H9 (cell line): Measurements from ENCODE around the gene SLC17A7. TPM values are rescaled to one million over a fixed set of nuclear protein-coding genes. Genes with fewer than 3 reads are reported as not detected.

Experiments used
- DNase-seq: peaks from one replicate; pipeline ENCODE4 v3.0.0-alpha.2; 2017
- H2AFZ ChIP-seq: one replicate; pipeline ENCODE4 v1.6.1; 2013; ENCODE audit warnings: mild to moderate bottlenecking, low read length, control low read depth, moderate library complexity
- H2AK5ac ChIP-seq: 2 replicates; pipeline ENCODE4 v1.6.1; 2013; ENCODE audit warnings: low read length, control low read depth, mixed read lengths; ENCODE audit not compliant: insufficient read length
- H2BK120ac ChIP-seq: one replicate; pipeline ENCODE4 v1.6.1; 2013; ENCODE audit warnings: low read depth, mild to moderate bottlenecking, low read length, control low read depth, inconsistent platforms; ENCODE audit not compliant: poor library complexity, severe bottlenecking
- H2BK12ac ChIP-seq: 2 replicates; pipeline ENCODE4 v1.6.1; 2013; ENCODE audit warnings: low read length, control low read depth, mixed read lengths, low read depth; ENCODE audit not compliant: insufficient read length
- H2BK15ac ChIP-seq: 2 replicates; pipeline ENCODE4 v1.6.1; 2013; ENCODE audit warnings: low read depth, low read length, control low read depth
- H2BK20ac ChIP-seq: one replicate; pipeline ENCODE4 v1.6.1; 2013; ENCODE audit warnings: low read depth, mild to moderate bottlenecking, low read length, control low read depth, inconsistent platforms; ENCODE audit not compliant: poor library complexity, severe bottlenecking
- H2BK5ac ChIP-seq: 2 replicates; pipeline ENCODE4 v1.6.1; 2013; ENCODE audit warnings: low read length, control low read depth, mixed read lengths; ENCODE audit not compliant: insufficient read length
- H3K14ac ChIP-seq: 2 replicates; pipeline ENCODE4 v1.6.1; 2013; ENCODE audit warnings: low read length, control low read depth; ENCODE audit not compliant: insufficient read depth
- H3K18ac ChIP-seq: 2 replicates; pipeline ENCODE4 v1.6.1; 2013; ENCODE audit warnings: low read depth, mild to moderate bottlenecking, mixed read lengths, low read length, control low read depth; ENCODE audit not compliant: insufficient read length
- H3K23ac ChIP-seq: 2 replicates; pipeline ENCODE4 v1.6.1; 2013; ENCODE audit warnings: low read length, control low read depth, mixed read lengths, low read depth; ENCODE audit not compliant: insufficient read length
- H3K23me2 ChIP-seq: 2 replicates; pipeline ENCODE4 v1.6.1; 2013; ENCODE audit warnings: low read depth, mild to moderate bottlenecking, mixed read lengths, low read length, control low read depth; ENCODE audit not compliant: insufficient read length, poor library complexity, severe bottlenecking
- H3K27ac ChIP-seq: 2 replicates; pipeline ENCODE4 v1.5.1; 2013; ENCODE audit warnings: low read length, control low read depth, mixed read lengths, low read depth; ENCODE audit not compliant: insufficient read length
- H3K27me3 ChIP-seq: 2 replicates; pipeline ENCODE4 v1.6.1; 2013; ENCODE audit warnings: low read length, control low read depth, inconsistent platforms; ENCODE audit not compliant: insufficient read depth
- H3K4ac ChIP-seq: 2 replicates; pipeline ENCODE4 v1.6.1; 2013; ENCODE audit warnings: low read depth, mild to moderate bottlenecking, control low read depth, inconsistent platforms, low read length, moderate library complexity
- H3K4me1 ChIP-seq: 2 replicates; pipeline ENCODE4 v1.6.1; 2013; ENCODE audit warnings: low read length, control low read depth, inconsistent platforms; ENCODE audit not compliant: insufficient read depth
- H3K4me2 ChIP-seq: 2 replicates; pipeline ENCODE4 v1.6.1; 2013; ENCODE audit warnings: low read length, control low read depth, mixed read lengths; ENCODE audit not compliant: insufficient read length, insufficient read depth
- H3K56ac ChIP-seq: 2 replicates; pipeline ENCODE4 v1.6.1; 2013; ENCODE audit warnings: low read depth, mild to moderate bottlenecking, mixed read lengths, low read length, control low read depth; ENCODE audit not compliant: insufficient read length
- H3K79me1 ChIP-seq: 2 replicates; pipeline ENCODE4 v1.6.1; 2013; ENCODE audit warnings: low read depth, mild to moderate bottlenecking, moderate library complexity, low read length, control low read depth, inconsistent platforms; ENCODE audit not compliant: insufficient read depth, poor library complexity, severe bottlenecking
- H3K79me2 ChIP-seq: 2 replicates; pipeline ENCODE4 v1.6.1; 2013; ENCODE audit warnings: low read length, control low read depth, inconsistent platforms; ENCODE audit not compliant: insufficient read depth
- H3K9ac ChIP-seq: 2 replicates; pipeline ENCODE4 v1.6.1; 2013; ENCODE audit warnings: low read length, control low read depth, mixed read lengths; ENCODE audit not compliant: insufficient read length; ENCODE audit errors: extremely low read depth
- H3K9me3 ChIP-seq: one replicate; pipeline ENCODE4 v1.6.1; 2013; ENCODE audit warnings: low read depth, low read length, inconsistent platforms; ENCODE audit not compliant: control insufficient read depth
- H3T11ph ChIP-seq: one replicate; pipeline ENCODE4 v1.6.1; 2013; ENCODE audit warnings: mild to moderate bottlenecking, low read length, control low read depth, inconsistent platforms
- H4K20me1 ChIP-seq: one replicate; pipeline ENCODE4 v1.6.1; 2013; ENCODE audit not compliant: control insufficient read depth, insufficient read length, insufficient read depth
- H4K5ac ChIP-seq: 2 replicates; pipeline ENCODE4 v1.6.1; 2013; ENCODE audit warnings: low read depth, mild to moderate bottlenecking, mixed read lengths, low read length, control low read depth; ENCODE audit not compliant: insufficient read length
- H4K8ac ChIP-seq: replicated peaks from 2 replicates; pipeline ENCODE4 v1.6.1; 2013; ENCODE audit warnings: low read length, control low read depth, mixed read lengths, low read depth; ENCODE audit not compliant: insufficient read length
- H4K91ac ChIP-seq: 2 replicates; pipeline ENCODE4 v1.6.1; 2013; ENCODE audit warnings: low read depth, mild to moderate bottlenecking, moderate library complexity, mixed read lengths, low read length, control low read depth; ENCODE audit not compliant: insufficient read length
- H3K27ac Mint-ChIP-seq, 3 experiments: 2 replicates in 2 of 3; 3 replicates in 1 of 3; pipeline ENCODE4 v1.8.0; 2020 to 2021; ENCODE audit warnings: mixed read lengths in 3 of 3, mild to moderate bottlenecking in 1 of 3, moderate library complexity in 1 of 3
- H3K27me3 Mint-ChIP-seq: 2 replicates; pipeline ENCODE4 v1.8.0; 2021; ENCODE audit warnings: low read depth, mild to moderate bottlenecking, moderate library complexity, mixed read lengths
- H3K36me3 Mint-ChIP-seq, 3 experiments: 2 replicates in 2 of 3; 3 replicates in 1 of 3; pipeline ENCODE4 v1.8.0; 2020 to 2021; ENCODE audit warnings: low read depth in 3 of 3, mixed read lengths in 3 of 3; ENCODE audit not compliant: insufficient read depth in 1 of 3
- H3K4me1 Mint-ChIP-seq, 2 experiments: 2 replicates each; pipeline ENCODE4 v1.8.0; 2020; ENCODE audit warnings: mixed read lengths in 2 of 2
- H3K4me3 Mint-ChIP-seq, 2 experiments: 2 replicates in 1 of 2; 3 replicates in 1 of 2; pipeline ENCODE4 v1.8.0; 2020 to 2021; ENCODE audit warnings: mild to moderate bottlenecking in 2 of 2, mixed read lengths in 2 of 2, moderate library complexity in 1 of 2
- H3K9me3 Mint-ChIP-seq, 2 experiments: 2 replicates in 1 of 2; 3 replicates in 1 of 2; pipeline ENCODE4 v1.8.0; 2020; ENCODE audit warnings: mild to moderate bottlenecking in 2 of 2, mixed read lengths in 2 of 2, moderate library complexity in 1 of 2
- CTCF ChIP-seq: fragments of 200-600 bp; sonication (generic); conservative IDR thresholded peaks from 3 replicates; pipeline ENCODE4 v1.8.0; 2021; ENCODE audit warnings: antibody characterized with exemption, mild to moderate bottlenecking
- WGBS: extraction: QIAGEN DNeasy Blood & Tissue Kit; methylation state at CpG from one replicate; pipeline ENCODE4 v1.1.7; 2013; ENCODE audit warnings: missing lambda C conversion rate, low lambda C conversion rate, mixed read lengths; ENCODE audit not compliant: insufficient read length; ENCODE audit errors: extremely low coverage; 5-methylcytosine and 5-hydroxymethylcytosine counted together
- total RNA-seq: library from RNA; stranded (reverse); gene quantifications from 2 replicates; pipeline ENCODE4 v1.2.1, GENCODE V29; 2021

The SLC17A7 gene
- total RNA-seq, 1 experiment from 2014 or later: 1.3 TPM

DNA sequence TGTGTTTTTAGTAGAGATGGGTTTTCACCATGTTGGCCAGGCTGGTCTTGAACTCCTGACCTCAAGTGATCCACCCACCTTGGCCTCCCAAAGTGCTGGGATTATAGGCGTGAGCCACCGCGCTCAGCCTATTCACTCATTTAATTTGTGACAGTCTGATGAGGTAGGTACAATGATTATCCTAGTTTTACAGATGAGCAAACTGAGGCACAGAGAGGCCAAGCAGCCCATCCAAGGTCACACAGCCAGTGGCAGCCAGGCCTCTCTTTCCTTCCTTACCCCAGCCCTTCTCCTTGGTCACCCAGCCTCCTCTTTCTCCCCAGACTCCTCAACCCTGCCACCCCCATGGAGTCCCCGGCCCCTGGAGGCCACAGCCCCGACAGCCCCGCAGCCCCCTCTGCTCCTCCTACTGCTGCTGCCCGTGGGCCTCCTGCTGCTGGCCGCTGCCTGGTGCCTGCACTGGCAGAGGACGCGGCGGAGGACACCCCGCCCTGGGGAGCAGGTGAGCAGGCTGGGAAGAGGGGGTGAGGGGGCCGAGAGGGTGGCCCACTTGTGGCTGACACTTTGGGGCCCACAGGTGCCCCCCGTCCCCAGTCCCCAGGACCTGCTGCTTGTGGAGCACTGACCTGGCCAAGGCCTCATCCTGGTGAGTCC, 38.8 kb upstream of the SLC17A7 start:
- no peaks in the 10 kb centered on the region for H3K4me1 ChIP-seq
- no peak overlapping the region for H3K14ac ChIP-seq
- H4K20me1 ChIP-seq: no peaks in the 10 kb centered on the region
- H2BK12ac ChIP-seq: no peak overlapping the region
- H3K79me1 ChIP-seq: no peaks in the 10 kb centered on the region
- no peak overlapping the region for H2AFZ ChIP-seq
- no peak overlapping the region for H3K56ac ChIP-seq
- no peak for TF ChIP-seq CTCF
- DNase-seq: no peak
- H2AK5ac ChIP-seq: no peak overlapping the region
- no peaks in the 10 kb centered on the region for H3K9me3 ChIP-seq
- H2BK15ac ChIP-seq: no peak overlapping the region
- H3K18ac ChIP-seq: no peak overlapping the region
- WGBS: no CpG with 5 or more reads among the region's 14 CpGs
- no peaks in the 10 kb centered on the region for H3K23me2 ChIP-seq
- H3K4ac ChIP-seq: no peak overlapping the region; the same call in 1 of the 2 replicates
- Mint-ChIP-seq H3K36me3 (0 out of 7 replicates have a peak, but pooled peaks cover 0 to 1% (median 0%) of the 10 kb centered on the region in 3 experiments), H3K27ac (no peak overlapping the region), H3K4me3 (no peak overlapping the region), H3K9me3 (peaks cover 0 to 2% of the 10 kb centered on the region in 2 experiments; a peak in 1 of 5 replicates), H3K4me1 (peaks cover 11 to 15% of the 10 kb centered on the region in 2 experiments), H3K27me3 (peaks cover 12% of the 10 kb centered on the region)
- H2BK20ac ChIP-seq: no peak overlapping the region
- no peak overlapping the region for H2BK120ac ChIP-seq
- H4K8ac ChIP-seq: no peak overlapping the region
- no peak overlapping the region for H3K23ac ChIP-seq
- H4K5ac ChIP-seq: no peak overlapping the region
- no peak overlapping the region for H3K27ac ChIP-seq
- H4K91ac ChIP-seq: no peak overlapping the region
- no peaks in the 10 kb centered on the region for H3K27me3 ChIP-seq
- no peak overlapping the region for H2BK5ac ChIP-seq
- H3K4me2 ChIP-seq: no peak overlapping the region
- no peak overlapping the region for H3K9ac ChIP-seq
- H3K79me2 ChIP-seq: no peaks in the 10 kb centered on the region
- no peak overlapping the region for H3T11ph ChIP-seq
